Dedifferentiated amniotic fluid mesenchymal stem cell (primary cell): ENCODE data around the gene GALK1.

Source experiments
- DNase-seq: peaks from one replicate; pipeline ENCODE4 v3.0.0-alpha.2; 2016; ENCODE audit errors: extremely low spot score

The GALK1 gene

DNA sequence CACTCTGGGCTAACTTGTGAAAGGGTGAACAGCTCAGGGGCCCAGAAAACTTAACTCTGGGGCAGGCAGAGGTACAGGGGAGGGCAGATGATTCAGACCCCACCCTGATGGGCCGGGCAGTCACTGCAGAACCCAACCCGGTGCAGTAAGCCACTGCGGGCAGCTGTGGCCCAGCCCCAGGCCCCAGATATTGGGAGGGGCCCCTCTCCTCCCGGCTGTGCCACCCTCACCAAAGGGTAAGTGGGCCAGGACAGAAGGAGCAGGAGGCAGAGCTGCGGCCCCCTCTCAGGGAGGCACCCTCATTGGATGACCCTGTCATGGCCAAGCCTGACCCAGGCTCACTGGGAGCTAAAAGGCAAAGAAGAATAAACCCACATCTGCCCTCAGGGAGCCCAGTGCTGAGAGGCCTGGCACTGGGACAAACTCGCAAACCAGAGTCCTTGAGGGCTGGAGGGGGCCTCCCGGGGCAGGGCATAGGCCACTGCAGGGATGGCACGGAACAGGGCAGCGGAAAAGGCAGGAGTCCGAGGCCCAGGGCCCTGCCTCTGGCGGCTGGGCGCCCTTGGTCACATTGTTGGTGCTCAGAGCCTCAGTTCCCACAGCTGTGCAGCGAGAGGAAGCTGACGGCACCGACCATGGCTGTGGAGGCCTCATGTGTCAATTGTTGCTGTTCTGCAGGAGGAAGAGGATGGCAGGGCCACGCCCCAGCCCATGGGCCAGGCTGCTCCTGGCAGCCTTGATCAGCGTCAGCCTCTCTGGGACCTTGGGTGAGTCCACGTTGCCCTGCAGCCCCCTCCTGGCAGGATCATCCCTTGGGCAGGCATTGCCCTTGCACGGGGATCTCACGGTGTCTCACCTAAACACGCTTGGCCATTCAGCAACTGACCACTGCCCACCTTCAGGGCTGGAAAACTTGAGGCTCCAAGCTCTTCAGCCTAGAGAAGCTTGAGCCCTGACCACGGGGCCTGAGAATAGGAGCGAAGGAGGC is 40.7 kb downstream of the GALK1 start:
- DNase-seq = no peak

DNA sequence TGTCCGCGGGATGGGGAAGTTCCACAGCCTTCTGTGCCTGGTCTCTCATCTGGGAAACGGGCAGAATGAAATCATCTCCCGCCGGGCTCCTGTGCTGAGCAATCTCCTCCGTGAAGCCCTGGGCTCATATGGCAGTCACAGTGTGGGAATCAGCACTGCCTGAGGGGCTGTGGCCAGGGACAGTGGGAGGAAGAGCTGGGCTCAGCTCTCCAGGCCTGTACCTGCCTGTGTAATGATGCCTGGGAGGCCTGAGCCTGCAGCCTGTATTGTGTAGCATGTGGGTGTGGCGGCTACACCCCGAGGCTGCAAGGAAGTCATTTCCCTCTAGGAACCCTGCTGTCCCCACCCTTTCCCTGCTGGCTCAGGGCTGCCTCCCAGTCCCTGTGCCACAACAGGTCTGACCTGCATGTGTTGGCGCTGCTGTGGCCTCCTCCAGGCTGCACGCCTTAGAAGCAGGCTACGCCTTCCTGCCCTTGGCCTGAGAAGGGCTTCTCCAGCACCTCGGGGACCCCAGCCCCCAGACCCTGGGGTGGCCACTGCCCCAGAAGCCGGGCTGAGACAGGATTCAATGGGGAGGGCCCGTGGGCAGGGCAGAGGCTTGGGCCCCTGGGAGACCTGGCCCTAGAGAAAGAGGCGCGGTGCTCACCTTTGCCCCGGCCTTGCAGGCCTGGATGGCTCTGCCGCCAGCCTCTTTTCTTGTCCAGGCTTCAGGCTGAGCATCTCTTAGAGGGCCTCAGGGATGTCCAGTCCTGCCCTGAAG is 41.6 kb downstream of the GALK1 start:
- DNase-seq = no peak

DNA sequence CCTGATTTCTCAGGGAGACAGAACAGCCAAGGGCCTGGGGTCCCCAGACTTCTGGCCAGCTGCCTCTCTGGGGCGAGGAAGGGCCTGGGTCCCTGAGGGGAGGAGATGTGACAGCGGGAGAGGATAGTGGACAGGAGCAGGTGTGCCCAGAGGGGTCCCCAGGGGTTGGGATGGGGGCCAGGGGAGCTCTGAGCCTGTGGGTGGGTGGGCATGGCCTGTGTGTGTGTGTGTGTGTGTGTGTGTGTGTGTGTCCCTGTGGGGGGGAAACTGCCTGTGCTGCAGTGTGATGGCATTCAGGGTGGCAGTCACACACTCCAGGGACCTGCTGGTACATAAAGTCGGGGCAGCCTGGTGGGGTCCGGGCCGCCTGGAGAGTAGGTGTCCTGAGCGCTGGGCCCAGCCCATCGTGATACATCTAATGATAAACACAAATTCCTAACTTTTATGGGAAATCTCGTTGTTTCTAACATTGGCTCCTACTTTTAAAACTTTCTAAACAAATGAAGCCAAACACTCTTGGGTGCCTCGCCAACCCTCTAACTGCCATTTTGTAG is 42.4 kb downstream of the GALK1 start:
- no peak for DNase-seq

- no peak for DNase-seq
Observed at GRCh38 chr17:75722076-75722475, 42.9 kb downstream of the GALK1 start.

- no peak for DNase-seq
Observed at GRCh38 chr17:75721463-75722011, 43.5 kb downstream of the GALK1 start.

DNA sequence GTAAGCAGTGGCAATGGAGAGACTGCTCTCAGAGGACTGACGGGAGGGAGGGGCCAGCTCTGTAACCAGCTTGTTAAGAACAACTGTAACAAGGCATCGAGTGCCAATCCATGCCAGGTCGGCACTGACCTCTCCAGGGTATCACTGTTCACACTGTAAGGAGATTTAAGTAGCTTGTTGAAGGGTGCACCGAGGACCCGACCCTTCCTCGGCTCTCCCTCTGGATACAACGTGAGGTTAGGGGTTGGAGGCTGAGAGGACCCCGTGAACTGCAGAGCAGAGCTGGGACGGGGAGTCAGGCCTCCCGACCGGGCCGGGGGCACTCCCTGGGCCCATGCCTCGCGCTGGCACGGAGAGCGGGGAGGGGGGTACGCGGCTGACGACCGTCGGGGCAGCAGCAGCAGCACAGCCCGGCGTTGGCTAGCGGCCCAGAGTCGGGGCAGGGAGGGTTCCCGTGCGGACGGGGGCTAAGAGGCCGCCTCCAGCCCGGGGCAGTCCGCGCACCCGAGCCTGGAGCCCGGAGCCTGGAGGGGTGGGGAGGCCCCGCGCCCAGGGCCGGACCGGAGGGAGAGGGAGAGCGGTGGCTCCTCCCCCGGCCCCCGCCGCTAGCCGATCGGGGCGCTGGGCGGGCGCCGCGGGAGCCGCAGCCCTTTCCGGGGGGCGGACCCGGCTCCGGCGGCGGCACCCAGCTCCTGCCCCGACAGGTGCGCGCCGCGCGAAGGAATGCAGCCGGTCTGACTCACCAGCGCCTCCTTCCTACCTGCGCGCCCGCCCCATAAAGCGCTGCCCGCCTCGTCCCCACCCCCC is 44.1 kb downstream of the GALK1 start, which contains the start of gene ITGB4:
ITGB4 (plus strand) TSS at position 804 of the 807 bp plus-strand sequence. CDS start 3,245 bp downstream, outside the sequence.
- no peak for DNase-seq

GRCh38 chr17:75719732-75720131 is 45.3 kb downstream of the GALK1 start:
- DNase-seq = no peak

DNA sequence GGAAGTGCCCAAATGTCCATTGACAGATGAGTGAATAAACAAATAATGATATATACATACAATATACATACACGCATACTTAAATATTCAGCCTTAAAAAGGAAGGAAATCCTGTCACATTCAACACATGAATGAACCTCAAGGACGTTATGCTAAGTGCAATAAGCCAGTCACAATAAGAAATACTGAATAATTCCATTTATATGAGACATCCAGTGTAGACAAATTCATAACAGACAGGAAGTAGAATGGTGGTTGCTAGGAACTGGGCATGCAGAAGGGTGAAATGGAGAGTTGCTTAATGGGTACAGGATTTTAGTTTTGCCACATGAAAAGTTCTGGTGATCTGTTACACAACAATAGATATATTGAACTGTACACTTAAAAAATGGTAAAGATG is 52.5 kb downstream of the GALK1 start:
- no peak for DNase-seq
